Astrocyte (in vitro differentiated cells and primary cell): Measurements from ENCODE around the gene LARGE1. TPM values are rescaled to one million over a fixed set of nuclear protein-coding genes. Genes with fewer than 3 reads are reported as not detected.

Experiments used
- DNase-seq: peaks from one replicate; pipeline ENCODE4 v3.0.0-alpha.2; 2010; ENCODE audit warnings: low read depth
- FAIRE-seq: peaks from 2 replicates; lab custom pipeline; 2011; peaks lifted over from hg19 to GRCh38; lab: Jason Lieb, UNC
- H2AFZ ChIP-seq: 2 replicates; pipeline ENCODE4 v1.6.0; 2012; ENCODE audit warnings: low read depth, low read length, inconsistent platforms
- H3K27ac ChIP-seq: 2 replicates; pipeline ENCODE4 v1.5.1; 2011; ENCODE audit warnings: low read depth, low read length, inconsistent platforms
- H3K27me3 ChIP-seq: 2 replicates; pipeline ENCODE4 v1.6.0; 2011; ENCODE audit warnings: low read length, inconsistent platforms; ENCODE audit not compliant: insufficient read depth
- H3K36me3 ChIP-seq: 2 replicates; pipeline ENCODE4 v1.5.1; 2011; ENCODE audit warnings: low read length, inconsistent platforms; ENCODE audit not compliant: insufficient read depth
- H3K4me1 ChIP-seq: 2 replicates; pipeline ENCODE4 v1.5.1; 2011; ENCODE audit warnings: low read length, inconsistent platforms; ENCODE audit not compliant: insufficient read depth
- H3K4me2 ChIP-seq: 2 replicates; pipeline ENCODE4 v1.6.0; 2012; ENCODE audit warnings: low read length, inconsistent platforms
- H3K4me3 ChIP-seq: 2 replicates; pipeline ENCODE4 v1.5.1; 2011; ENCODE audit warnings: low read depth, mild to moderate bottlenecking, low read length, inconsistent platforms; ENCODE audit not compliant: insufficient read depth
- H3K79me2 ChIP-seq: 2 replicates; pipeline ENCODE4 v1.6.0; 2012; ENCODE audit warnings: mild to moderate bottlenecking, low read length, inconsistent platforms; ENCODE audit not compliant: insufficient read depth
- H3K9ac ChIP-seq: 2 replicates; pipeline ENCODE4 v1.6.0; 2012; ENCODE audit warnings: mild to moderate bottlenecking, low read length, inconsistent platforms
- H3K9me3 ChIP-seq: 2 replicates; pipeline ENCODE4 v1.5.1; 2012; ENCODE audit warnings: low read depth, mild to moderate bottlenecking, low read length, inconsistent platforms; ENCODE audit not compliant: insufficient read depth
- H4K20me1 ChIP-seq: 2 replicates; pipeline ENCODE4 v1.6.0; 2012; ENCODE audit warnings: low read length, inconsistent platforms; ENCODE audit not compliant: insufficient read depth
- H3K27ac Mint-ChIP-seq: one replicate; pipeline ENCODE4 v1.8.0; 2021; ENCODE audit warnings: mild to moderate bottlenecking, mixed read lengths; ENCODE audit not compliant: unreplicated experiment
- H3K27me3 Mint-ChIP-seq: one replicate; pipeline ENCODE4 v1.8.0; 2021; ENCODE audit warnings: low read depth, mixed read lengths; ENCODE audit not compliant: unreplicated experiment
- H3K36me3 Mint-ChIP-seq: one replicate; pipeline ENCODE4 v1.8.0; 2021; ENCODE audit warnings: low read depth, mixed read lengths; ENCODE audit not compliant: unreplicated experiment
- H3K4me1 Mint-ChIP-seq: one replicate; pipeline ENCODE4 v1.8.0; 2021; ENCODE audit warnings: low read depth, mixed read lengths; ENCODE audit not compliant: unreplicated experiment
- H3K4me3 Mint-ChIP-seq: one replicate; pipeline ENCODE4 v1.8.0; 2021; ENCODE audit warnings: mild to moderate bottlenecking, moderate library complexity, mixed read lengths; ENCODE audit not compliant: unreplicated experiment
- H3K9me3 Mint-ChIP-seq: one replicate; pipeline ENCODE4 v1.8.0; 2021; ENCODE audit warnings: mild to moderate bottlenecking, mixed read lengths; ENCODE audit not compliant: unreplicated experiment
- CTCF ChIP-seq: IDR thresholded peaks from 2 replicates; pipeline ENCODE4 v1.5.1; 2011; ENCODE audit warnings: low read depth, mild to moderate bottlenecking, inconsistent platforms, low read length, moderate library complexity; ENCODE audit not compliant: insufficient read depth
- EZH2 ChIP-seq: IDR thresholded peaks from 2 replicates; pipeline ENCODE4 v1.6.1; 2012; ENCODE audit warnings: mild to moderate bottlenecking, low read length, inconsistent platforms; ENCODE audit not compliant: insufficient read depth
- total RNA-seq: library from RNA; stranded (reverse); gene quantifications from 2 replicates; pipeline ENCODE4 v1.2.1, GENCODE V29; 2021

Gene LARGE1
- total RNA-seq, 1 donor from 2014 or later, result 92.6 TPM

- Histone ChIP-seq H3K4me1 (peaks cover 9% of the 10 kb centered on the region), H3K27ac (peak overlapping the region; percentile 31), H2AFZ (no peak overlapping the region), H3K4me2 (no peak overlapping the region), H3K9ac (no peak overlapping the region), H3K27me3 (no peaks in the 10 kb centered on the region), H3K36me3 (no peaks in the 10 kb centered on the region), H3K4me3 (no peak overlapping the region), H4K20me1 (peaks cover 4% of the 10 kb centered on the region), H3K9me3 (no peaks in the 10 kb centered on the region), H3K79me2 (no peaks in the 10 kb centered on the region)
- peaks cover 20% of the 10 kb centered on the region for H3K4me1 Mint-ChIP-seq
- FAIRE-seq, result peak; percentile 45
- H3K9me3 Mint-ChIP-seq, result no peaks in the 10 kb centered on the region
- DNase-seq, result peak; percentile 47
- H3K4me3 Mint-ChIP-seq, result no peak overlapping the region
- no peak for TF ChIP-seq EZH2
- no peak for TF ChIP-seq CTCF
- H3K27me3 Mint-ChIP-seq, result no peaks in the 10 kb centered on the region
- H3K27ac Mint-ChIP-seq, result peak overlapping the region; percentile 74
- peaks cover 6% of the 10 kb centered on the region for H3K36me3 Mint-ChIP-seq
Observed at GRCh38 chr22:33823552-33823951, 96.7 kb downstream of the LARGE1 start.

GRCh38 chr22:33821290-33821689 lies 99.0 kb downstream of the LARGE1 start:
- Histone ChIP-seq H3K79me2 (no peaks in the 10 kb centered on the region), H3K4me1 (peaks cover 9% of the 10 kb centered on the region), H3K27me3 (no peaks in the 10 kb centered on the region), H3K9me3 (no peaks in the 10 kb centered on the region), H4K20me1 (peaks cover 4% of the 10 kb centered on the region), H3K36me3 (no peaks in the 10 kb centered on the region), H3K4me2 (no peak overlapping the region), H3K9ac (no peak overlapping the region), H3K27ac (no peak overlapping the region), H2AFZ (no peak overlapping the region), H3K4me3 (no peak overlapping the region)
- peaks cover 8% of the 10 kb centered on the region for H3K36me3 Mint-ChIP-seq
- no peak overlapping the region for H3K4me3 Mint-ChIP-seq
- H3K27ac Mint-ChIP-seq, result no peak overlapping the region
- DNase-seq, result no peak
- no peaks in the 10 kb centered on the region for H3K27me3 Mint-ChIP-seq
- peaks cover under 1% of the 10 kb centered on the region for H3K9me3 Mint-ChIP-seq
- FAIRE-seq, result no peak
- TF ChIP-seq CTCF, result no peak
- TF ChIP-seq EZH2, result no peak
- peaks cover 20% of the 10 kb centered on the region for H3K4me1 Mint-ChIP-seq

- Mint-ChIP-seq H3K9me3 (peaks cover 2% of the 10 kb centered on the region), H3K36me3 (peaks cover 10% of the 10 kb centered on the region), H3K27ac (no peak overlapping the region), H3K27me3 (no peaks in the 10 kb centered on the region), H3K4me1 (peaks cover 22% of the 10 kb centered on the region), H3K4me3 (no peak overlapping the region)
- TF ChIP-seq CTCF, result no peak
- TF ChIP-seq EZH2, result no peak
- Histone ChIP-seq H3K79me2 (no peaks in the 10 kb centered on the region), H3K4me1 (peaks cover 9% of the 10 kb centered on the region), H3K4me3 (no peak overlapping the region), H3K27me3 (no peaks in the 10 kb centered on the region), H3K9ac (no peak overlapping the region), H4K20me1 (peaks cover 4% of the 10 kb centered on the region), H3K36me3 (no peaks in the 10 kb centered on the region), H3K27ac (no peak overlapping the region), H2AFZ (no peak overlapping the region), H3K9me3 (no peaks in the 10 kb centered on the region), H3K4me2 (no peak overlapping the region)
- no peak for DNase-seq
- FAIRE-seq, result no peak
Observed at GRCh38 chr22:33819743-33820142, 100.5 kb downstream of the LARGE1 start.
